GM21447 (cell line): Measurements from ENCODE around the gene UBE4B.
"Not testable (repeated sequence)": the region's sequence is repeated elsewhere in the genome, so short reads cannot be mapped to it uniquely, and the experiment has no call there.

ENCODE experiments used
- ATAC-seq: cut with Tn5 transposase; IDR thresholded peaks from one replicate; pipeline ENCODE4 v1.9.1; 2021; ENCODE audit not compliant: unreplicated experiment

Gene UBE4B

GRCh38 chr1:10170239-10170574 lies 137.4 kb downstream of the UBE4B start:
- peak; percentile 62 for ATAC-seq

GRCh38 chr1:10171105-10171767 lies 138.5 kb downstream of the UBE4B start:
- no peak for ATAC-seq

GRCh38 chr1:10171995-10172669 lies 139.4 kb downstream of the UBE4B start:
- ATAC-seq, result no peak

- no peak for ATAC-seq
These were observed 140.8 kb downstream of the UBE4B start for GRCh38 chr1:10173582-10173981.

- ATAC-seq, result no peak
These were observed 145.1 kb downstream of the UBE4B start for GRCh38 chr1:10177876-10178275.

- ATAC-seq, result no peak
These were observed 146.0 kb downstream of the UBE4B start for GRCh38 chr1:10178597-10179405.

GRCh38 chr1:10179406-10180091 lies 146.8 kb downstream of the UBE4B start:
- no peak for ATAC-seq

- ATAC-seq, result no peak
These were observed 148.4 kb downstream of the UBE4B start for GRCh38 chr1:10181154-10181553.

- ATAC-seq, result no peak
These were observed 153.0 kb downstream of the UBE4B start for GRCh38 chr1:10185759-10186158.

- ATAC-seq, result no peak
These were observed 153.7 kb downstream of the UBE4B start for GRCh38 chr1:10186331-10187025.

GRCh38 chr1:10187026-10187334 lies 154.2 kb downstream of the UBE4B start:
- ATAC-seq, result no peak

GRCh38 chr1:10188133-10188650 lies 155.4 kb downstream of the UBE4B start:
- no peak for ATAC-seq

- no peak for ATAC-seq
These were observed 156.9 kb downstream of the UBE4B start for GRCh38 chr1:10189659-10190058.

GRCh38 chr1:10192263-10192662 lies 159.5 kb downstream of the UBE4B start:
- no peak for ATAC-seq

- ATAC-seq, result no peak
These were observed 160.5 kb downstream of the UBE4B start for GRCh38 chr1:10193288-10193687.

GRCh38 chr1:10195570-10195969 lies 162.8 kb downstream of the UBE4B start:
- ATAC-seq, result no peak

GRCh38 chr1:10196976-10197375 lies 164.2 kb downstream of the UBE4B start:
- no peak for ATAC-seq

GRCh38 chr1:10200620-10201019 lies 167.9 kb downstream of the UBE4B start:
- no peak for ATAC-seq

- no peak for ATAC-seq
These were observed 171.4 kb downstream of the UBE4B start for GRCh38 chr1:10204003-10204642.

- not testable (repeated sequence) for ATAC-seq
These were observed 172.4 kb downstream of the UBE4B start for GRCh38 chr1:10205206-10205605.
